H1 (cell line): ENCODE measurements around the gene LIN28B. TPM values are rescaled to one million over a fixed set of nuclear protein-coding genes. Genes with fewer than 3 reads are reported as not detected.

ENCODE experiments used
- TAF1 ChIP-seq: IDR thresholded peaks from 2 replicates; pipeline ENCODE4 v1.6.1; 2011; ENCODE audit warnings: mild to moderate bottlenecking, low read depth, low read length
- polyA plus RNA-seq, 7 experiments: library from polyadenylated mRNA; depleted of rRNA in 3 of 7; stranded (reverse) in 5 of 7; unstranded in 2 of 7; fragments of >200 nt in 5 of 7; fragments of 200-250 nt in 2 of 7; gene quantifications; 1 replicate in 5 of 7; 2 replicates in 1 of 7; 4 replicates in 1 of 7; pipeline versions ENCODE4 v1.2.1 to v1.2.3, GENCODE V29; 2011 to 2013; ENCODE audit warnings: missing spikeins in 2 of 7, mixed read lengths in 2 of 7
- total RNA-seq: library from RNA; stranded (reverse); fragmentation: NEBNext Ultra II Directional; extraction: Animal tissue kit (Norgen Biotek cat#: 25700); gene quantifications from 2 replicates; pipeline ENCODE4 v1.2.1, GENCODE V29; 2021

The LIN28B gene
- total and polyA plus RNA-seq, 2 of the 8 experiments (the other 6 are each of a cell fraction or from before 2014, with no cell fraction given): 27.4 to 94.7 TPM

- TF ChIP-seq TAF1: peak; percentile 64
These were observed 1.5 kb downstream of the LIN28B start (continued) for GRCh38 chr6:104958178-104959025.
